ENCODE measurements around the gene EHF.
"Not testable (repeated sequence)": the region's sequence is repeated elsewhere in the genome, so short reads cannot be mapped to it uniquely, and the experiment has no call there.

- TF ChIP-seq POLR2A, CTCF (IDR thresholded peaks at IDR 0.05): not testable (repeated sequence)
Measured at GRCh38 chr11:34589177-34589576, 31.7 kb upstream of the EHF start.

Data from gastroesophageal sphincter (tissue), 3 donors.